Inflammatory macrophage treated with lipopolysaccharide for 4 hours (primary cell): ENCODE data around the gene SORCS1.

ENCODE experiments used
- DNase-seq: peaks from one replicate; pipeline ENCODE4 v3.0.0-alpha.2; 2020

SORCS1 gene

GRCh38 chr10:106873770-106874603 is 290.5 kb downstream of the SORCS1 start:
- no peak for DNase-seq

- DNase-seq, result no peak
Observed at GRCh38 chr10:106872176-106872575, 292.3 kb downstream of the SORCS1 start.

- no peak for DNase-seq
Observed at GRCh38 chr10:106866244-106866845, 298.2 kb downstream of the SORCS1 start.

GRCh38 chr10:106864031-106864430 is 300.5 kb downstream of the SORCS1 start:
- DNase-seq, result no peak

- DNase-seq, result no peak
Observed at GRCh38 chr10:106863549-106863948, 301.0 kb downstream of the SORCS1 start.

- no peak for DNase-seq
Observed at GRCh38 chr10:106859892-106860652, 304.4 kb downstream of the SORCS1 start.

- DNase-seq, result no peak
Observed at GRCh38 chr10:106857728-106858127, 306.8 kb downstream of the SORCS1 start.

- DNase-seq, result no peak
Observed at GRCh38 chr10:106857213-106857612, 307.3 kb downstream of the SORCS1 start.

GRCh38 chr10:106836933-106837663 is 327.4 kb downstream of the SORCS1 start:
- DNase-seq, result peak; percentile 89

GRCh38 chr10:106832846-106833245 is 331.7 kb downstream of the SORCS1 start:
- peak; percentile 66 for DNase-seq

GRCh38 chr10:106830471-106830870 is 334.0 kb downstream of the SORCS1 start:
- DNase-seq, result peak; percentile 85

- peak; percentile 96 for DNase-seq
Observed at GRCh38 chr10:106830006-106830405, 334.5 kb downstream of the SORCS1 start.

- DNase-seq, result peak; percentile 52
Observed at GRCh38 chr10:106826716-106827115, 337.8 kb downstream of the SORCS1 start.

GRCh38 chr10:106825576-106826364 is 338.7 kb downstream of the SORCS1 start:
- no peak for DNase-seq

- no peak for DNase-seq
Observed at GRCh38 chr10:106820579-106820978, 343.9 kb downstream of the SORCS1 start.

GRCh38 chr10:106819490-106819889 is 345.0 kb downstream of the SORCS1 start:
- no peak for DNase-seq

GRCh38 chr10:106816318-106817085 is 348.0 kb downstream of the SORCS1 start:
- DNase-seq, result no peak

GRCh38 chr10:106815427-106816043 is 349.0 kb downstream of the SORCS1 start:
- DNase-seq, result peak; percentile 40

- no peak for DNase-seq
Observed at GRCh38 chr10:106804992-106805582, 359.4 kb downstream of the SORCS1 start.

- no peak for DNase-seq
Observed at GRCh38 chr10:106802949-106803348, 361.6 kb downstream of the SORCS1 start.
